Glomerular endothelial cell (primary cell): ENCODE measurements around the gene SERPINA6. TPM values are rescaled to one million over a fixed set of nuclear protein-coding genes. Genes with fewer than 3 reads are reported as not detected.
"Not testable (repeated sequence)": the region's sequence is repeated elsewhere in the genome, so short reads cannot be mapped to it uniquely, and the experiment has no call there.

Experiments
- DNase-seq: peaks from one replicate; pipeline ENCODE4 v3.0.0-alpha.2; 2011; ENCODE audit warnings: low read depth, low spot score; ENCODE audit errors: extremely low read depth
- total RNA-seq: library from RNA; depleted of rRNA; stranded (reverse); fragments of >200 nt; gene quantifications from 2 replicates; pipeline ENCODE4 v1.2.3, GENCODE V29; 2015

SERPINA6 gene, protein sequence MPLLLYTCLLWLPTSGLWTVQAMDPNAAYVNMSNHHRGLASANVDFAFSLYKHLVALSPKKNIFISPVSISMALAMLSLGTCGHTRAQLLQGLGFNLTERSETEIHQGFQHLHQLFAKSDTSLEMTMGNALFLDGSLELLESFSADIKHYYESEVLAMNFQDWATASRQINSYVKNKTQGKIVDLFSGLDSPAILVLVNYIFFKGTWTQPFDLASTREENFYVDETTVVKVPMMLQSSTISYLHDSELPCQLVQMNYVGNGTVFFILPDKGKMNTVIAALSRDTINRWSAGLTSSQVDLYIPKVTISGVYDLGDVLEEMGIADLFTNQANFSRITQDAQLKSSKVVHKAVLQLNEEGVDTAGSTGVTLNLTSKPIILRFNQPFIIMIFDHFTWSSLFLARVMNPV
- not detected in 2 replicates for total RNA-seq

DNA sequence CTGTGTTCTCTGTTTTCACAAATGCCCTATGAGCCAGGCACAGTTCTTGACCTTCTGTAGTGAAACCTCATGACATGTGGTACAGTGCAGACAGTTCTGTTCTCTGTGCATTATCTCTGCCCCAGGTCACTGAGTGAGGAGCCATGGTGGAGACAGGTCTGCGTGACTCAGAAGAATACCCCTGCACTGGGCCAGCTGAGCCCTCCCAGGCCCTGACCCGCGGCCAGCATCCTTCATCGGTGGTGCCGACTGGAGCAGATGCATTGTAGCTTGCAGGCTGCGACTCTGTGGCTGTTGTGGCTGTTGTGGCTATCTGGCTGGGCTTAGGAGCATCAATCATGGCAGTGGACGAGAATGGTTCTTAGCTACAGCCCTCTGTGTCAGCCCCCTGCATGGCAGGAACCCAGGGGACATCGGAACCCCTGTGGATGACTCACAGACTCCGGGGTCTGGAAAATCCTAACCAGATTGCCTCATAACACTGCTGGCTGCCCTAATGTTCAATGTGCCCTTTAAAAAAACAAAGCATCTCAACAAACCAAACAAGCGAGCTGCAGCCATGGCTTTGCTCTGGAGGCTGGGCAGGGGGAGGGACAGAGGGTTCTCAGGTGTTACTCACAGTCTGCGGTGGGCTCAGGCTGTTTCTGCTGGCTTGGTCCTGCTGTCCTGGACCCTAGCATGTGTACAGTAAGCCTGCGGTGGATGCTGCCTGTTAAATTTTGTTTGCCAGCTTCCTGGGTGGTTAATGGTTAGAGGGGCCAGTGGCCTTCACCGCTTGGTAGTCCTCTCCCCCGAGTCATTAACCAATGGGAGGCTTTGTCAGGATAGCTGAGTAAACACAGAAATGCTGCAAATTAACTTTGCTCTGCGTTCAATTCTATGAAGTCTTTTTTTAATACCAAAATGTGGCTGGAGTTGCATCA is at the start of gene SERPINA6:
Gene SERPINA6 (minus strand): TSS at position 689 of the 923 bp plus-strand sequence. CDS start 8,688 bp downstream, outside the sequence.
- no peak for DNase-seq

DNA sequence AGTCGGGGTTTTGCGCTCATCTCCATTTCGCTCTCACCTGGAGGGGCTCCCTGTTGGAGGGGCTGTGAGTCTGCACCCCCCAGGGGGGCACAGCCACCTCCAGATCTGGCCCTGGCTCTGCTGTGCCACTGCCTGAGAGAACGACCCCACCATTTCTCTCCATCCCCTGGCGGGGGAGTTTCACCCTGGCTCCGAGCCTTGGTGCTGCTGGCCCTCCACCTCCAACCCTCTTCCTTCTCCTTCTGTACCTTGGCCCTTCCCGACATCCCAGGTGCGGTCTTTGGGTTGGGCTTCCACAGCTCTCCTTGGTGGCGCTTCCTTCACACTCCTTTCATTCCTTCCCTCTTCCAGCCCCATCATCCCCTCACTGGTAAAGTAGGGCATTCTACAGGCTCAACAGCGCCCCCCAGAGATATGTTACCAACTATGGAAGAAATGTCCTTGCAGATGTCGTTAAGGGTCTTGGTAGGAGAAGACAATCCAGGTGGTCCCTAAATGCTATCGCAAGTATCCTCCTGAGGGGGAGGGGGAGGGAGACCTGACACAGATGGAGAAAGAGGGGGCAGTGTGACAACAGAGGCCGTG is 49.0 kb upstream of the SERPINA6 start:
- DNase-seq, result no peak

DNA sequence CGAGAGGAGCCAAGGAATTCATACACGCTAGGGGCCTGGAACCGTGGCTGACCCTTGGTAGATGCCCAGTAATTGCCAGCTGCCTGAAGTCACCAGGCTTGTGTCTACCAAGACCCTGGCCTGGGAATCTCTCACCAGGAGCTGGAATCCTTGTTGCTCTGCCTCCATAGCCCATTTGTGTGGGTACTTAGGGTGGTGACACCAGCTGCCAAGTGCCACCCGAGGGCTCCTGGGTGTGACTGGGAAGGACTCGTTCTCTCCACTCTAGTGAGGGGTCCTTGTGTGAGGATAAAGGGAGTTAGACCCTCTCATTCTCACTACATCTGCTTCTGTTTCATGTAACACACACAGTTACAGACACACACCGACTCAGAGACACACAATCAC is 47.4 kb upstream of the SERPINA6 start:
- DNase-seq, result no peak

DNA sequence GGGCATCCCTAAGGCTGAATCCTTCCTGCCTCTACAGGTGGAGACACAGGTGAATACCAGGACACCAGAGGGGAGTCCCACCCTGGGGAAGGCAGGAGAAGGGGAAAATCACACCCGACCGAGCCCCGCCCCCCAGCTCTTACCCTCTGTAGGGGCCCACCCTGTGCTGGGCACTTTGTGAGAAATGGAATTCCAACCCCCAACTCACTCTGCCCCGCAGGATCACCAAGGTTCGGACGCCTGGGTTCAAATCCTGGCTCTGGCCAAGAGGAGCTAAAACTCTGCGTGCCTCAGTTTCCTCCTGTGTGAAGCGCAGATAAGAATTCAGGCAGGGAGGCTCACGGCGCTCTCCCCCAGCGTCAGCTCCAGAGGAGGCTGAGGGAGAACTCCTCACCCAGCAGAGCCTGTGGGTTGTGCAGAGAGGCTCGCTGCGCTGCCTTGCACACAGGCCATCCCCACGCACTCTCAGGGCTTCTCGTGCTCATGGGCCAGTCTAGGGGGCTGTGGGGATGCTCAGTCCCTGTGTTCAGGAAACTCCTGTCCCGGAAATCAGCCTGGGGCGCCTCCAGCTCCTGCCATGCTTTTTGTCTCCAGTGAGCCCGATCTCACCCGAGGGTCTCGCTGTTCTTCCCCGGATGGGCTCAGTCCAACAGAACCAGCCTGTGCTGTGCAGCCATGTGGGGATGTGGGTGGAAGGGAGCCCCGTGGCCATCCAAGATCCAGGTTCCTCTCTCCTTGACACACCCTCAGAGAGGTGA is 46.8 kb upstream of the SERPINA6 start:
- not testable (repeated sequence) for DNase-seq

DNA sequence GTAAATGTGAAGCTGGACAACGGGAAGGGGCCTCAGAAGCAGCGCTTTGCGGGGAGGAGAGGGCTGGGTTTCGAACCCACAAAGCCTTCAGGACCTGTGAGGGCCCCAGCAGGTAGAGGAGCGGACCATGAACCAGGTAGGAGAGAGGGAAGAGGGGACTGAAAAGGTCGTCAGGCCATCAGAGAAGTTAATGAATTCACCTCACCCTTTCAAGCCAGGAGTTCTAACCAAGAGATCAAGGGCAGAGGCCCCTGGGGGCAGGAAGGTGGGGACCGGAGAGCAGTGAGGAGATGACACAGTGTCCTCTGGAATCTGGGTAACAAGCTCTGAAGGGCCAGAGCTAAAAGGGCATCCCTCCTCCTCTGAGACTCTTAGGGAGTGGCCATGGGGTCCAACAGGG is 45.8 kb upstream of the SERPINA6 start:
- DNase-seq, result no peak

DNA sequence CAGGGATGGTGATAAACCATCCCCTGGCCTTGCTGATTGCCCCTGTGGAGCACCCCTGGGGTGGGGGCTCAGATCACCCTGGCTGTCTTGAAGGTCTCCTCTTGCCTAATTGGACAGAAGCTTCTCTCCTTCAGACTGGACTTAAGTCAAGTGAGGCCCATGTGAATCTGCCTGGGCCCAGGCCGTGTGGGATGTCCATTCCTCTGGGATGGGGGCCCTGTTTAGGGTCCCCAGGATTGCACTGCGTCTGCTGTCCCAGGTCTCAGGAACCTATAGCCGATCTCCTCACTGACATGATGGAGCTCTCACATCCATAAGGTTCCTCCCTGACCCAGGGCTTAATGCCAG is 45.1 kb upstream of the SERPINA6 start:
- DNase-seq, result no peak

DNA sequence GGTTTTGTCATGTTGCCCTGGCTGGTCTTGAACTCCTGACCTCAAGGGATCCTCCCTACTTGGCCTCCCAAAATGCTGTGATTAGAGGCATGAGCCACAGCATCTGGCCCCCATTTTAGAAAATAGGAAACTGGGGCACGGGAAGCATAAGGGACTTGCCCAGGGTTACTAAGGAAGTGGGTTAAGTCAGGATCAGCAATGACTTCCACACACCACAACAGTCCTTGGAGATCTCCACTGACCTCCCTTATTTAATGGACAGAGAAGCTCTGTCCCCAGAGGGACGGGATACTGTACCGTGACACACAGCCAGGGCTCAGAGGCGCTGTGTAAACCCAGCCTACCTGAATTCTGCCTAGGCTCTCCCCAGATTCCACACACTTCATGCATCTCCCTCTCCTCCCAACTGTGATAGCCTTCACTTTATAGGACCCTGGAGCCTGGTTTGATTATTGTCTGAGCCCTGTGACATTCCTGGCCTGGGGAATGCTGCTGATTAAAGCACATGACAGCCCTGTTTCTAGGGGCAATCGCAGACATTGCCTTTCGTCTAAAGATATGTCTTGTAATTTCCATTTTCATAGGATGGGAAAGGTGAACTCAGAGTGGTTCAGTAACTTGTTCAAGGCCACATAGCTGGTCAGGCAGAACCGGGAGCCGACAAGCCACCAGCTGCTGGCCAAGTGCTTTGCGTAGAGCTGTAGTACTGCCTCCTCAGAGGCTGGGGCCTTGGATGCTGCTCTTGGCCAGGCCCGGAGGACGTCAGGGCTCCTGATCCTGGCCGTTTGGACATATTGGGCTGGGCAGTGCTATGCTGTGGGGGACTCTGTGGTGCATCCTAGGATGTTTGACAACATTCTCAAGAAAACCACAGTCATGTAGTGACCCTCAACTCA is 44.5 kb upstream of the SERPINA6 start:
- DNase-seq, result no peak

DNA sequence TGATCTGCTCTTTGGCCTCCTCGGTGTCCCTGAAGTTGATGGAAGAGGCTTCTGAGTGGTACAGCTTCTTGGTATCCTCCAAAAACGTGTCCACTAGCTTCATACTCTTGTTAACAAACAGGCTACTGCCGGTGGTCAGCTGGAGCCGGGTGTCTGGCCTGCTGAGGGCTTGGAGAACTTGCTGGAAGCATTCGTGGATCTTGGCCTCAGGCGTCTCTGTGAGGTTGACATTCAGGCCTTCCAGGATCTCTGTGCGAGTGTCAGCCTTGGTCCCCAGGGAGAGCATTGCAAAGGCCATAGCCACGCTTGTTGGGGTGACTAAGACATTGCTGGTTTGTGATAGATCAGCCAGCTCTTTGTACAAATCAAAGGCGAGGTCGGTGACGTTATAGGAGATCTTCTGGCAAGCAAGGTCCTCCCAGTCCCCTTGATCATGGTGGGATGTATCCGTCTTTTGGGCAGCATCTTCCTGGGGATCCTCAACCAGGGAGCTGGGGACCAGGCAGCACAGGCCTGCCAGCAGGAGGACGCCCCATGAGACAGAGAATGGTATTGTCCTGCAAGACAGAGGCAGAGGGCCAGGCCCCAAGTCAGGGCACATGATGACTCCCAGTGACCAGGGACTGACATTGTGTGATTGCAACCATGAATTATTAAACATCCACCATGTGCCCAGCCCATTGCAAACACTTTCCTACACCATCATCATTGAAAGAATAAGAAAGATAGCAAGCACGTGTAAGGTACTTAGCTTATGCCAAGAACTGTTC is 43.2 kb upstream of the SERPINA6 start, which contains the start of gene SERPINA2:
Gene SERPINA2 (minus strand): TSS at position 553 of the 770 bp plus-strand sequence.
- DNase-seq, result no peak

DNA sequence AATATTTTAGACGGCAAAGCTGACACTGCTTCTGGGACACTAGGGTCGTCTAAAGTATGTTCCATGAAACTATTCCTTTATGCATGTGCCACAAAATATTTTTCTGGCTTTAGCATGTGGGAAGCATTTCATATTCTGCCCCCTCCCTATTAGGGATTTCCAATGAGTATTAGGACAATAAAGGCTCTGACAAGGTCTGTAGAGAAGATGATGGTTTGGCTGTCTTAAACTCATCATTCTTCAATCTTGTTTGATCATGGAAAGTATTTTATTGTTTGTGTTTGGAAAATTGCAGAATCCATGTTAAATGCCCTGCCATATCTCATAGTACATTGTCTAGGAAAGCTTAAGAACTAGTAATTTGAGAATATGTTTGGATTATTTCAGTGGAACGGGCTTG is 42.5 kb upstream of the SERPINA6 start:
- DNase-seq, result no peak

DNA sequence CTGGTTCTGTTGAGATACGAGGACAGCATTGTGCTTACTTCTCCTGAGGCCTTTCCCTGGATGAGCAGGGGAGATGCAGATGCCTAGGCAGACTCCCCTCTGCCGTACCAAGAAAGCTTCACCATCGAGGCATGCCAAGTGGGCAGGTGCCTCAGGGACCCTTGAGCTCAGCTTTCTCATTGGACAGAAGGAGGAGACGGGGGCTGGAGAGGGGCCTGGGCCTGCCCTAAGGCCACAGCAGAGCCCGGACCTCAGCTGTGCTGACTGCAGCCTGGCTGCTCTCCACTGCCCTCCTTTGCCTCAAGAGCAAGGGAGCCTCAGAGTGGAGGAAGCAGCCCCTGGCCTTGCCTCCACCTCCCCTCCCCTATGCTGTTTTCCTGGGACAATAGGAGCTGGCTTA is 41.8 kb upstream of the SERPINA6 start:
- DNase-seq, result no peak

DNA sequence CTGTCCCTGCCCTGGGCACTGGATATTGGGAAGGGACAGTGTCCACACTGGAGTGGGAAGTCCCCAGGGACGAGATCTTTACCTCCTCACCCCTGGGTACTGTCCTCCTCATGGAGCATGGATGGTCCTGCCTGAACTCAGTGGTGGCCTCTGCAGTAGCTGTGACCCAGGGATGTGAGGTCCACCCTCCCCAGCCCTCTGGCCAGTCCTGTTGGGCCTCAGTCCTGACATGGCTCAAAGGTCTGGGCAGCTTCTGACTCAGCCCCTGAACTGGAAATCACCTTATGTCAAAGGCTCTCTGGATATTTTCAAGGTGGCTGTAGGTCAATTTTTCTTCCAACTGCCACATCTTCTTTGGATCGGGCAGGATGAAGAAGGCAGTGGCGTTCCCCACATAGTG is 40.9 kb upstream of the SERPINA6 start:
- DNase-seq, result no peak

DNA sequence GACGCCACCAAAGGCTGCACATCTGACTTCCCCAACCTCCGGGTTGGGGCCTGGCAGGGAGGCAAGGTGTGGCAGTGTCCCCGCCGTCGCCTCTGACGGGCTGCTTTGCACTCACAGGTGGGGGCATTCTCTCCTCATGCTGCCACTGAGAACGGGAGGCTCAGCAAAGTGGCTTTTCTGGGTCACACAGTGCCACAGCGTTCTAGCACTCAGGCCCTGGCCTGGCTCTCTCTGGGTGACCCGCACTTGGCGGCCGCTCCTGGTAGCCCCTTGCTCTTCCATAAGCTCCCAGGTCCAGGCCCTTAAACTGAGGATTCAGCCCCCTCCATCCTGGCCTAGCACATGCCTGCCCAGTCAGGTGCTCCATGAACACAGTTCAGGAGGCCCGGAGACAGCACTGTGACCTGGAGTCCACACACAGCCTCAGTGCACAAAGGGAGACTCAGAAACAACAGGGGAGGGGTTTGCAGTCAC is 40.1 kb upstream of the SERPINA6 start:
- DNase-seq, result no peak

DNA sequence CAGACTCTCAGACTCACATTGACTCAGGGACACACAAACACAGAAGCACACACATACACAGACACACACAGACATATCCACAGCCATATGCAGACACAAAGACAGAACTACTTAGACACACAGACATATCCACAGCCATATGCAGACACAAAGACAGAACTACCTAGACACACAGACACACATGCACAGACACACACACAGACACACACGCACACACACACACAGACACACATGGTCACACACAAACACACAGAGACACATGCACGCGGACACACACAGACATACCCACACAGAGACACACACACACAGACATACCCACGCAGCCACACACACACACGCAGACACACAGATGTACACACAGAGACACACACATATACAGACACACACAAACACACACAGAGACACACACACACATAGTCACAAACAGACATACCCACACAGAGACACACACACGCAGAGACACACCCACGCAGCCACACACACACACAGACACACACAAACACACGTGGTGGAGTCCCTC is 39.5 kb upstream of the SERPINA6 start:
- no peak for DNase-seq

DNA sequence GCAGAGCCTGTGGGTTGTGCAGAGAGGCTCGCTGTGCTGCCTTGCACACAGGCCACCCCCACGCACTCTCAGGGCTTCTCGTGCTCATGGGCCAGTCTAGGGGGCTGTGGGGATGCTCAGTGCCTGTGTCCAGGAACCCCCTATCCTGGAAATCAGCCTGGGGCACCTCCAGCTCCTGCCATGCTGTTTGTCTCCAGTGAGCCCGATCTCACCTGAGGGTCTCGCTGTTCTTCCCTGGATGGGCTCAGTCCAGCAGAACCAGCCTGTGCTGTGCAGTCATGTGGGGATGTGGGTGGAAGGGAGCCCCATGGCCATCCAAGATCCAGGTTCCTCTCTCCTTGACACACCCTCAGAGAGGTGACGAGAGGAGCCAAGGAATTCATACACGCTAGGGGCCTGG is 38.5 kb upstream of the SERPINA6 start:
- no peak for DNase-seq

DNA sequence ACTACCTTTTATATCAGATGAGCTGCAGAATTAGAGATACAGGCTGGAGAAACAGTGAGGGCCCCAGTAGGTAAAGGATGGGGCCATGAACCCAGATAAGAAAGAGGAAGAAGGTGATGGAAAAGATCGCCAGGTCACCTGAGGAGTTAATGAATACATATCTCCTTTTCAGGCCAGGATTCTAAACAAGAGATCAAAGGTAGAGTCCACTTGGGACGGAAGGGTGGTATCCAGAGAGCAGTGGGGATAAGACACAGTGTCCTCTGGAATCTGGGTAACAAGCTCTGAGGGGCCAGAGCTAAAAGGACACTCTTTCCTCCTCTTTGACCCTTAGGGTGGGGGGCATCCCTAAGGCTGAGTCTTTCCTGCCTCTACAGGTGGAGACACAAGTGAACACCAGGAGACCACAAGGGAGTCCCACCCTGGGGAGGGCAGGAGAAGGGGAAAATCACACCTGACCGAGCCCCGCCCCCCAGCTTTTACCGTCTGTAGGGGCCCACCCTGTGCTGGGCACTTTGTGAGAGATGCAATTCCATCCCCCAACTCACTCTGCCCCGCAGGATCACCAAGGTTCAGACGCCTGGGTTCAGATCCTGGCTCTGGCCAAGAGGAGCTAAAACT is 37.9 kb upstream of the SERPINA6 start:
- no peak for DNase-seq

DNA sequence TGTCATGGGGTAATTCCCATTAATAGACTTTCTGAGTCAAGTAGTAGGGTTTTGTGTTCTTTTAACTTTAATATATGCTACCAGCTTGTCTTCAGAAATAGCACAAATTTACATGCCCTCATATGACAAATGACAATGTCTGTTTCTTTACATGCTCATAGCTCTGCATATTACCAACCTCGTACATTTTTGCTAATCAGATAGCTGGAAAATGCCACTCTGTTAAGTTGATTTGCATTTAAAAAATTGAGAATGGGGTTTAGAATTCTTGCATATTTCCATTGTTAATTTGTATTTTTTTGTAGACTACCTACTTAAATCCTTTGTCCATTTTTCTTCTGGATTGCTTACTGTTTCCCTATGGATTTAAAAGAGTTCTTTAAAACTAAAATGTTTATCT is 34.0 kb upstream of the SERPINA6 start:
- no peak for DNase-seq

DNA sequence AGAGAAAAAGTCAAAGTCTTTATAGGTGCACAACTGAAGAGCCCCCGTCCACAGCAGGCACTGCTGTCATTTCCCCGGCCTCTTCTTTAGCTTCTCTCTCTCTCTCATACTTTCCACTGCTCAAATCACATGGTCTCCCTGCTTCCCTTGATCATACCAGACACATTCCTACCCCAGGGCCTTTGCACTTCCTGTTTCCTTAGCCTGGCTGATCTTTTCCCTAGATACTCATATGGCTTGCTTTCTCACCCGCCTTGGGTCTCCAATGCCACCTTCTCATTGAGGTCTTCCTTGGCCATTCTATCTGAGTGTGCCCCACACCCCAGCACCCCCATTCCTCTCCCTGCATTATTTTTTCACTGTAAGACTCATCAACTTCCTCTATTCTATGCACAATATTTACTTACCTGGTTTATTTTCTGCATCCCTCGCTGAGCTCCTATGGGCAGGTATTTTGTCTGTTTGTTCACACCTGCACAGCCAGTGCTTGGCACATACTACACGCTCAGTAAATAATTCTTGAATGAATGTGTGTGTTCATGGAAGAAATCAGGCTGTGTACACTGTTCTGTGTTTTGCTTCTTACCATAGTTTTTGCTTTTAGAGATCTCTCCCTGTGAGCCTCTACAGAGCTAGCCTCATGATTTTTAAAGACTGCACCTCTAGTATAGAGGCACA is 33.4 kb upstream of the SERPINA6 start:
- DNase-seq, result no peak
